ENCODE data around the gene RTN4R.

DNA sequence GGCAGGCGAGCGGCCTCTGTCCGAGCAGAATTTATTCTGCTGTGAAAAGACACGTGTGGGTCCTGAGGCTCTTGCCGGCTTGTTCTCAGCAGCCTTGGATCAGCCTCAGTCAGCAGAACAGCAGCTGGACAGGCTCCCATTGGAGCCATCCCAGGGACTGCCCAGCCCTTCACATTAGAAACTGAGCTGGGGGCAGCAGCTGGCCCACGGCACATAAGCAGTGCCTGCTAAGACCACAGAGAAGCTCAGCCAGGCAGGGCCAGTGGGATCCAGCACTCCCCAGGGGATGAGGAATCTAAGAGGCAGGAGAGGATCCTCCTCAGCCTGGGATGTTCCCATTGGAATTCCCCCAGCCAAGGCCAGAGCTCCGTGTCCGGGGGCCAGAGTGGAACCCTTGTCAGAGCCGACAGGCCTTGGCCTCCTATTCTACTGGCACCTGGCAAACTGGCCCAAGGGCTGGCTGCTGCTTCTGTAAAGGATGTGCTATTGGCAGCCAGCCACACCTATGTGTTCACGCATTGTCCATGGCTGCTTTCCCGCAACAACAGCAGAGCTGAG lies 18.2 kb downstream of the RTN4R start:
- TF ChIP-seq, protein P1, sequence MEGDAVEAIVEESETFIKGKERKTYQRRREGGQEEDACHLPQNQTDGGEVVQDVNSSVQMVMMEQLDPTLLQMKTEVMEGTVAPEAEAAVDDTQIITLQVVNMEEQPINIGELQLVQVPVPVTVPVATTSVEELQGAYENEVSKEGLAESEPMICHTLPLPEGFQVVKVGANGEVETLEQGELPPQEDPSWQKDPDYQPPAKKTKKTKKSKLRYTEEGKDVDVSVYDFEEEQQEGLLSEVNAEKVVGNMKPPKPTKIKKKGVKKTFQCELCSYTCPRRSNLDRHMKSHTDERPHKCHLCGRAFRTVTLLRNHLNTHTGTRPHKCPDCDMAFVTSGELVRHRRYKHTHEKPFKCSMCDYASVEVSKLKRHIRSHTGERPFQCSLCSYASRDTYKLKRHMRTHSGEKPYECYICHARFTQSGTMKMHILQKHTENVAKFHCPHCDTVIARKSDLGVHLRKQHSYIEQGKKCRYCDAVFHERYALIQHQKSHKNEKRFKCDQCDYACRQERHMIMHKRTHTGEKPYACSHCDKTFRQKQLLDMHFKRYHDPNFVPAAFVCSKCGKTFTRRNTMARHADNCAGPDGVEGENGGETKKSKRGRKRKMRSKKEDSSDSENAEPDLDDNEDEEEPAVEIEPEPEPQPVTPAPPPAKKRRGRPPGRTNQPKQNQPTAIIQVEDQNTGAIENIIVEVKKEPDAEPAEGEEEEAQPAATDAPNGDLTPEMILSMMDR (IDR thresholded peaks at IDR 0.05 in 2 of 3, conservative IDR thresholded peaks at IDR 0.05 in 1 of 3; ENCODE audit: borderline replicate concordance in 1 of 3, insufficient read depth in 1 of 3, low read depth in 2 of 3, low read length in 2 of 3), result no peak
- no peak for TF ChIP-seq JUND (IDR thresholded peaks at IDR 0.05)
- no peak for TF ChIP-seq RAD21 (IDR thresholded peaks at IDR 0.05; ENCODE audit: low read depth)
- no peak for TF ChIP-seq YY1 (IDR thresholded peaks at IDR 0.05; ENCODE audit: extremely low read depth, insufficient replicate concordance, low read depth, low read length)
- no peak for TF ChIP-seq POLR2A (IDR thresholded peaks at IDR 0.05; ENCODE audit: borderline replicate concordance, extremely low read depth, insufficient read depth, insufficient read length)
- TF ChIP-seq, protein P2, sequence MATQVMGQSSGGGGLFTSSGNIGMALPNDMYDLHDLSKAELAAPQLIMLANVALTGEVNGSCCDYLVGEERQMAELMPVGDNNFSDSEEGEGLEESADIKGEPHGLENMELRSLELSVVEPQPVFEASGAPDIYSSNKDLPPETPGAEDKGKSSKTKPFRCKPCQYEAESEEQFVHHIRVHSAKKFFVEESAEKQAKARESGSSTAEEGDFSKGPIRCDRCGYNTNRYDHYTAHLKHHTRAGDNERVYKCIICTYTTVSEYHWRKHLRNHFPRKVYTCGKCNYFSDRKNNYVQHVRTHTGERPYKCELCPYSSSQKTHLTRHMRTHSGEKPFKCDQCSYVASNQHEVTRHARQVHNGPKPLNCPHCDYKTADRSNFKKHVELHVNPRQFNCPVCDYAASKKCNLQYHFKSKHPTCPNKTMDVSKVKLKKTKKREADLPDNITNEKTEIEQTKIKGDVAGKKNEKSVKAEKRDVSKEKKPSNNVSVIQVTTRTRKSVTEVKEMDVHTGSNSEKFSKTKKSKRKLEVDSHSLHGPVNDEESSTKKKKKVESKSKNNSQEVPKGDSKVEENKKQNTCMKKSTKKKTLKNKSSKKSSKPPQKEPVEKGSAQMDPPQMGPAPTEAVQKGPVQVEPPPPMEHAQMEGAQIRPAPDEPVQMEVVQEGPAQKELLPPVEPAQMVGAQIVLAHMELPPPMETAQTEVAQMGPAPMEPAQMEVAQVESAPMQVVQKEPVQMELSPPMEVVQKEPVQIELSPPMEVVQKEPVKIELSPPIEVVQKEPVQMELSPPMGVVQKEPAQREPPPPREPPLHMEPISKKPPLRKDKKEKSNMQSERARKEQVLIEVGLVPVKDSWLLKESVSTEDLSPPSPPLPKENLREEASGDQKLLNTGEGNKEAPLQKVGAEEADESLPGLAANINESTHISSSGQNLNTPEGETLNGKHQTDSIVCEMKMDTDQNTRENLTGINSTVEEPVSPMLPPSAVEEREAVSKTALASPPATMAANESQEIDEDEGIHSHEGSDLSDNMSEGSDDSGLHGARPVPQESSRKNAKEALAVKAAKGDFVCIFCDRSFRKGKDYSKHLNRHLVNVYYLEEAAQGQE (IDR thresholded peaks at IDR 0.05; ENCODE audit: low read depth), result no peak
- TF ChIP-seq EZH2 (IDR thresholded peaks at IDR 0.05), result no peak
- TF ChIP-seq ZFX (IDR thresholded peaks at IDR 0.05), result no peak
- TF ChIP-seq, protein P3, sequence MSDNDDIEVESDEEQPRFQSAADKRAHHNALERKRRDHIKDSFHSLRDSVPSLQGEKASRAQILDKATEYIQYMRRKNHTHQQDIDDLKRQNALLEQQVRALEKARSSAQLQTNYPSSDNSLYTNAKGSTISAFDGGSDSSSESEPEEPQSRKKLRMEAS (IDR thresholded peaks at IDR 0.05), result no peak

All from HCT116 (cell line).